NCI-H128 (cell line): ENCODE results near the gene IPO4.
A peak's percentile ranks its signal among the peaks of the same experiment; 100 is the strongest.
"Not testable (repeated sequence)": the region's sequence is repeated elsewhere in the genome, so short reads cannot be mapped to it uniquely, and the experiment has no call there.

ENCODE experiments used
- DNase-seq: peaks from one replicate; lab custom pipeline; 2025; ENCODE audit not compliant: unreplicated experiment; lab: John Stamatoyannopoulos, UW

The IPO4 gene, protein sequence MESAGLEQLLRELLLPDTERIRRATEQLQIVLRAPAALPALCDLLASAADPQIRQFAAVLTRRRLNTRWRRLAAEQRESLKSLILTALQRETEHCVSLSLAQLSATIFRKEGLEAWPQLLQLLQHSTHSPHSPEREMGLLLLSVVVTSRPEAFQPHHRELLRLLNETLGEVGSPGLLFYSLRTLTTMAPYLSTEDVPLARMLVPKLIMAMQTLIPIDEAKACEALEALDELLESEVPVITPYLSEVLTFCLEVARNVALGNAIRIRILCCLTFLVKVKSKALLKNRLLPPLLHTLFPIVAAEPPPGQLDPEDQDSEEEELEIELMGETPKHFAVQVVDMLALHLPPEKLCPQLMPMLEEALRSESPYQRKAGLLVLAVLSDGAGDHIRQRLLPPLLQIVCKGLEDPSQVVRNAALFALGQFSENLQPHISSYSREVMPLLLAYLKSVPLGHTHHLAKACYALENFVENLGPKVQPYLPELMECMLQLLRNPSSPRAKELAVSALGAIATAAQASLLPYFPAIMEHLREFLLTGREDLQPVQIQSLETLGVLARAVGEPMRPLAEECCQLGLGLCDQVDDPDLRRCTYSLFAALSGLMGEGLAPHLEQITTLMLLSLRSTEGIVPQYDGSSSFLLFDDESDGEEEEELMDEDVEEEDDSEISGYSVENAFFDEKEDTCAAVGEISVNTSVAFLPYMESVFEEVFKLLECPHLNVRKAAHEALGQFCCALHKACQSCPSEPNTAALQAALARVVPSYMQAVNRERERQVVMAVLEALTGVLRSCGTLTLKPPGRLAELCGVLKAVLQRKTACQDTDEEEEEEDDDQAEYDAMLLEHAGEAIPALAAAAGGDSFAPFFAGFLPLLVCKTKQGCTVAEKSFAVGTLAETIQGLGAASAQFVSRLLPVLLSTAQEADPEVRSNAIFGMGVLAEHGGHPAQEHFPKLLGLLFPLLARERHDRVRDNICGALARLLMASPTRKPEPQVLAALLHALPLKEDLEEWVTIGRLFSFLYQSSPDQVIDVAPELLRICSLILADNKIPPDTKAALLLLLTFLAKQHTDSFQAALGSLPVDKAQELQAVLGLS

DNA sequence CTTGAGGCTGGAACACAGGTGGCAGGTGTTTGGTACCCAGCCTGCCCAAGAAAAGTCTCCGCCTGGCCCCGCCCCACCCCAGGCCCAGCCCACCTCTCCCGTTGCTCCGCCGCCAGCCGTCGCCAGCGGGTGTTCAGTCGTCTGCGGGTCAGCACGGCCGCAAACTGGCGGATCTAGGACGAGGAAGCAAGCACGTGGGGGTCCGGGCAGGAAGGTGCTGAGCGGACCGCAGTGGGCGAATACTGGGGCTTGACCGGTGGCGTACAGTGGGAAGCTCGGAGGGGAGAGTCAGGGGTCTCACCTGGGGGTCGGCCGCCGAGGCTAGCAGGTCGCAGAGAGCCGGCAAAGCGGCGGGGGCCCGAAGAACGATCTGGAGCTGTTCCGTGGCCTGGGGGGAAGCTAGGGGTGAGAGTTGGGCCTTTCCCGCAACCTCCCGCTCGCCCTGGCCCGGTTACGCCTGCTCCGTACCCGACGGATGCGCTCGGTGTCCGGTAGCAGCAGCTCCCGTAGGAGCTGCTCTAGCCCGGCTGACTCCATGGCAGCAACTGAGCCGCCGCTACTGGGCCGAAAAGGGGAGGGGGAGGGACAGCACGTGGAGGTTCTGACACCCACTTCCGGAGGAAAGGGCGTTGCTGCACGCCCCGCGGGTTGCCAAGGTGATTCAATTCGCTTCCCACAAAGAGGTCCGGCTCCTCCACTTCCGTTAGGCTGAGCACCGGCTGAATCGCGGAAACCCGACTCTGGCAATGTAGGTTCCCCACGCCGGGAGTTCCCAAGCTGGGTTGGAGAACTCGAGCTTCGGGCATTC, at the start of gene IPO4:
Gene IPO4, minus strand, starts transcription at position 566 of the 808 bp plus-strand sequence. Its CDS starts 29 bp downstream, at position 537.
- DNase-seq = peak; percentile 92

DNA sequence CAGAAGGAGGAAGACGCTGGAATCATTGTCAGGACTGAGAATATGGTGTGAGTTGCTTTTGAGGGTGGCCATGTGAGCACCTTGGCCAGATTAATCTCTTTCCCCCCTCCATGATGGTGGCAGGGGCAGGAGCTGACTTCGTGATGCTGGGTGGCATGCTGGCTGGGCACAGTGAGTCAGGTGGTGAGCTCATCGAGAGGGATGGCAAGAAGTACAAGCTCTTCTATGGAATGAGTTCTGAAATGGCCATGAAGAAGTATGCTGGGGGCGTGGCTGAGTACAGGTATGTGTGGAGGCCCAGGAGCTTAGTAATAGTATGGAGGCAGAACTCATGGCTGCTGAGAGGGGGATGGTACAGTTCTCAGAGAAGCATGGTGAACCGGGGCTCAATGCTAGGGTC, 49.5 kb upstream of the IPO4 start:
- DNase-seq = no peak

DNA sequence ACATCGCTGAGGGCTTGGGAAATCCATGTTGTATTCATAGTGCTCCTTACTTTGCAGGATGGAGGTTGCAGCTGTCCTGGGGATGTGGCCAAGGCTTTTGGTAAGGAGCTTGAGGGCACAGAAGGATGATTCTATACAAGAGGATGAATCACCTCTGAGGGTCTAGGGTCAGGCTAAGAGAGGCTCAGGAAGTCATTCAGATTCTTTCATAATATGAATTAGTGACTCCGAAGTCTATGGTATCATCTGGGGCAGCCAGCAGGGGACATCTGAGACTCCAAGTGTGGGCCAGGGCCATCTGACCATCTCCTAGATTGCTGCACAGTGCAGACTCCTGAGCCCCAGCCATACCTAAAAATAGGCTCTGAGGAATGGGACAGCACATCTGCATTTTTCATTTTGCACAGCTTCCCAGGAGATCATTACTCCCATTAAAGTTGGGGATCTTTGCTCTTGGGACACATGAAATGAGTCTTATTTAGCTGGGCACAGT, 48.9 kb upstream of the IPO4 start:
- DNase-seq = no peak

DNA sequence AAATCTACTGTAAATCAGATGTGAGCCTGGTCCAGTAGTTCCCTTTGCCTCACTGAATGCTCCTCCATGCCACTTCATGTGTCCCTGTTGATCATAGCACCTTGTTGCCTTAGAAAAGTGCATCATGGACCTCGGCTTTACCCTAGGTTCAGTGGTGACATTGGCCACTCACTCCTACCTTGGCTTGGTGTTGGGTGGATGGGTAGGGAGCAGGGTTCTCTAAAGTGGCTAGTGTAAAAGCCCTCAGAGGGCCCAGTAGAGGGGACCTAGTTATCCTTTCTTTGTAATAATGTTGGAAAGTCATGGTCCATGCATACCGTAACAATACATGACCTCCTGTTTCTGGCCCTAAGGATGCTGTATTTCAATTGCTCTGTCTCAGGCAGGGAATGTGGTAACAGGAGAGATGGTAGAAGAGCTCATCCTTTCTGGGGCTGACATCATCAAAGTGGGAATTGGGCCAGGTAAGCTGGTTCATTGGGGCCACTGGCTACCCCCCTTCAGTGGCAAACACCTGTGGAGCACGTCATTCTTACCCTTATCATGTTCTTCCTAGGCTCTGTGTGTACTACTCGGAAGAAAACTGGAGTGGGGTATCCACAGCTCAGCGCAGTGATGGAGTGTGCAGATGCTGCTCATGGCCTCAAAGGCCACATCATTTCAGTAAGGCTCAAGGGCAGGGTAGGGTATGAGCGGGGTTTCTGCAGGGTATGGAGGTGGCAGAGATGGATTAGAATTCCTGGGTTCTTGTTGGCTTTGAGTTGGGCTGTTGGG, 48.3 kb upstream of the IPO4 start:
- no peak for DNase-seq

DNA sequence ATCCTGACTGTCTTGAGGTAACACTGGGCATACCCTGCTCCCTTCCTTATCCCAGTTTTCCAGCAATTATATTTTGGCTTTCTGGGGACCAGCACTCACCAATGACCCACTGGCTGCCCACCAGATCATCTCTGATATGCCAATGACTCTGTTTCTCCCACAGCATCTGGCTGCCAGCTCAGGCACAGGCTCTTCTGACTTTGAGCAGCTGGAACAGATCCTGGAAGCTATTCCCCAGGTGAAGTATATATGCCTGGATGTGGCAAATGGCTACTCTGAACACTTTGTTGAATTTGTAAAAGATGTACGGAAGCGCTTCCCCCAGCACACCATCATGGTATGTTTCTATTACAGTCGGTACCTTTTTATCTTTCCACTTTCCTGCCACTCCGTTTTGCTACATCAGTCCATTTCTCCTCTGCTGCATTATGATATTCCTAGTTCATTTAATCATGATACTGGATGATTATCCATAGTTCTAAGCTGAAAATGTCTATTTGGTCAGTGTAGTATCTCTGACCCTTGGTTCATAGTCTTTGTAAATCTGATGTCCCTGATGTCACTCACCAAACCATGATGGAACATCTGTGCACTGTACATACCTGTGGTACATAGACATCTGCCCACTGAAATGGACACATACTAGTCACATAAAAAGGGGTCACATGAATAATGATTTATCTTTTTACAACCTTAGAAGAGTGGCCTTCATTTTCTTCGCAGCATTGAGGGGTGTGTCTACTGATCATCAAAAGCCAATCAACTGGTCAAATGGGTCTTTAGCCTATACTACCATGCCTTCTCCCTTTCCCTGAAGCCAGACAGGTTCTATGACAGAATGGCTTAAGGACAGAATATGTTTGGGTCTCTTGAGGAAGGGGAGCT, 47.4 kb upstream of the IPO4 start:
- no peak for DNase-seq

DNA sequence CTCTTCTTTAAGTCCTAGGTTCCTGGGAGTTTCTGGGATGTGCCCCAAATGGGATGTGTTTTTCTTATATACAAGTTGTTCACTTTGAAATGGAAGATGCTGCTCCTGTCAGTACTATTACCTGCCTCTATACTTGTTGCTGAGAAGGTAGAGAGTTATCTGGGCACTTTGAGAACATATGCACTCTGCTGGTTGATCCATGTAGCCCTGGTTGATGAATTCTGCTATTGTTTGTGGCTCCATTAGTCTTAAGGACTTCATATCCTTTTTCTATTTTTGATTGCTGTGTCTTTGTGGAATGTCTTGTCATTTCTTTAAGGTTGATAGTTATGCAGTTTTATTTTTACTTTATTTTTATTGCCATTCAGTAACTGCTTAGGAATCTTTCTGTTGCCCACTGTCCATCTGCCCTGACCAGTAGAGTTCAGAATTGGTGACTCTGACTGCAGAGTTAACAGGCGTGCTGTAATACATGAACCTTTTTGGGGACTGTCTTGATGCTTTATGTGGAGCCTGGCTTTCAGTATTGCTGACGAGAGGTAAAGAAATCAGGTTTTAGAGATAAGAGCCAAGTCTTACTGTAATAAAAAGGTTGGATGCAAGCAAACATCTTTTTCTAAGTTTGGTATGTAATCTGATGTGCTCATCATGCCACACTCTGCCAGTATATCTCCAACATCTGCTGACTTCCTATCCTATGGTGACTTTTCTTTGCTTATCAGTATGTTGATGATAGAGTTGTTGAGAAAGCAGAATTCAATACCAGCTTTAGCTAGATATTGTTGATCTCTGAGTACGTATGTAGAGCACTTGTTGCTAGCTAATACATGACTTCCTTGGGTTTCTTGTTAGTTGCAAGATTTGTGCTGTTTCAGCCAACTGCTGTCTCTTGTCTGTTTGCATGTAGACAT, 45.7 kb upstream of the IPO4 start:
- DNase-seq = no peak

DNA sequence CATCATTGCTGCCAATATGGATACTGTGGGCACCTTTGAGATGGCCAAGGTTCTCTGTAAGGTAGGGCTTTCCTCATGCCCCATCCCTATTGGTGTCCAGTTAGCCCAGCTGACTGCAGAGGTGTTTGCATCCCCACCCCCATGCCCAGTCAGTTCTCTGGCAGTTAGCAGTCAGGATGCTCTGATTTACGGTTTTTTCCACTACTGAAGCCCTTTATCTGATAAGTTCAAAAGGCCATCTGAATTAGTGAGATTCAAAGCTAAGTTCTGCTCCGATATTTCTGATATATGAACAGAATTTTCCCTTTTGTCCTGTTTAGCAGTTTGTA, 44.9 kb upstream of the IPO4 start:
- DNase-seq = no peak

DNA sequence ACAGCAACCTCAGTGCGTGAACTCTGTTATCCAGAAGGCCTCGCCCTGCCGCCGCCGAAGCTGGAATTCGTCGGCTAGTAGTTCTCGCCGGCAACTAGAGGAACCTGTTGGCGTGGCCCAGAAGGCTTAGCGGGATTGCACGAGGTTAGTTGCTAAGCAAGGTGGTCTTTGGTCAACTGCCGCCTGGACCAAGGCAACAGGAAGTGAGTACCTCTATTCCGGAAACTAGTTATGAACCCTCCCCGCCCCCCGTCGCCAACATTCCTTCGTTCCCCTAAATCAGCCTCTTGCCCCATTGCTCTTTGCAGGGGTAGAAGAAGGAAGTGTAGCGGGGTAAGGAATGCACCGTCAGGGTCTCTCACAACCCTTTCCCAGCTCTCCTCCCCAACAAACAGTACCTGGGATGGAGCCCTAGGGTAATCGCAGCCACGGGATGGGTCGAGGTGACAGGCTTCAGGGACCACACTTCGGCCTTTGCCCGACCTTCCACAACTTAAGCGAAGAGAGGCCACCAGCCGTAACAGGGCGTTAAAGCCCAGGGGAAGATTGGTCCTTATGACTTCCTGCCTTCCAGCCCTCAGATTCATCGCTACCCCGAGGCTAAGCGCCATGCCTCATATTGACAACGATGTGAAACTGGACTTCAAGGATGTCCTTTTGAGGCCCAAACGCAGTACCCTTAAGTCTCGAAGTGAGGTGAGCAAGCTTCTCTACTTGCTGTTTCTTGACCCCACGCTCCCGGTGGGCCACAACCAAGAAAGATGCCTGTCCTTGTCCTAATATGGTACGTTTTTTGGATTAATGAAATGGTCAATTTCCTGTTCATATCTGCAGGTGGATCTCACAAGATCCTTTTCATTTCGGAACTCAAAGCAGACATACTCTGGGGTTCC, 44.3 kb upstream of the IPO4 start, which contains the start of gene GMPR2:
Gene GMPR2, plus strand, starts transcription at position 285 of the 893 bp plus-strand sequence. Its CDS starts 325 bp downstream, at position 610.
- DNase-seq = no peak

DNA sequence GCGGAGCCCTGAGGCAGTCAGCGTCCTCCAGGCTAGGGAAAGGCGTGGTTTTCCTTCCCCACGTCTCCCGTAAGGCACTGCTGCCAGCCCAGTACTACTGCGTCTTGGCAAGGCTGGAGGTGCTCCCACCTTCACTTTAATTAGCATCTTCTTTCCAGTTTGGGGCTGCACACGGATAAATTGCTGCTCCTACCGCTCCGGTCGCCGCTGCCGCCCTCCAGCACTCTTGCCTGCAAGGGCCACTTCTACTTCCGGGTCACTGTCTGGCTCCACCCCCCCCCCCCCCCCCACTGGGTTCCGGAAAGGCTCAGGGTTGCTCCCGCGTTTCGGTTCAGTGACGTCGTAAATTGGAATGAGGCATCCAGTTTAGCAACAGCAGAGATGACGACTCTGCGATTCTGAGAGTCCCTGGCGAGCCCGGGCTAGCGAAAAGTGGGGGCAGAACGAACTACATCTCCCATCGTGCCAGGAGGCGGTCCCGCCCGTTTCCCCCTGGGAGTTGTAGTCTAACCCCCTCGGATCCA, 43.6 kb upstream of the IPO4 start, which contains the start of gene NEDD8:
Gene NEDD8, minus strand, starts transcription at position 247 of the 524 bp plus-strand sequence. Its CDS starts 100 bp downstream, at position 147.
- peak; percentile 83 for DNase-seq

DNA sequence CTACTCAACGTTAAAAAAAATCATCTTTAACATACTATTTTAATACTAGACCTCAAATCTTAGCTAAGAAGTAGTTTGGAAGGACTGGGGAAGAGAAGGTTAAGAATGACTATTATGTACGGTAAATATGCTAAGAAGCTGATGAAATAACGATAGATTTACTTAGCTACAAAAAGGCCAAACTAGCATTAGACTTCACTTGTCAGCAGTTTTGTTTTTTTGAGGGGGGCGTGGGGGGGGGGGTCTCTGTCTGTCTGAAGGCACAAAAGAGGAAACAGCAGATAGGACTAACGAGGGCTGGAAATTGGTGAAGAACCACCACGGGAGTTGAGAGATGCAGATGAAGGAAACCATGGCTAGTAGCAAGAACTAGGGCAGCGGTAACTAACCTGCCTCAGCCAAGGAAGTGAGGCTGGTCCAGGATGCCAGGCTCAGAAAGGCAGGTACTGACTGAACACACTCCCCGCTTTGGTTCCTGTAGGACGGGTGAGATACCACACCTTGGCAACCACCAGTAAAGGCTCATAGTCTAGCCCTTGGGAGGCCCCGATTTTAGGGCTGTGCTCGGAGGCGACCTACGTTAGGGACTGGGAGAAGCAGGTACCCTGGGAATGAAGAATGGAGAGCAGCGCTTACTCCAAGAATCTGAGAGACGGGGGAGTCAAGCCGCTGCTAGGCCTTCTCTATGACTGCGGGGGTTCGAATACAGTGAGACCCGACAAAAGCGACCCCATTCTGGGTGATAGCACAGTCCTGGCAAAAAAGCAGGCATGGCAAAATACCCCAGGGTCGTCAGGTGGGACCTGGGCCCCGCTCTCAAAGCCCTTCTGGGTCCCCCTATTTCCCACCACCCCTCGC, 42.9 kb upstream of the IPO4 start:
- DNase-seq = no peak

DNA sequence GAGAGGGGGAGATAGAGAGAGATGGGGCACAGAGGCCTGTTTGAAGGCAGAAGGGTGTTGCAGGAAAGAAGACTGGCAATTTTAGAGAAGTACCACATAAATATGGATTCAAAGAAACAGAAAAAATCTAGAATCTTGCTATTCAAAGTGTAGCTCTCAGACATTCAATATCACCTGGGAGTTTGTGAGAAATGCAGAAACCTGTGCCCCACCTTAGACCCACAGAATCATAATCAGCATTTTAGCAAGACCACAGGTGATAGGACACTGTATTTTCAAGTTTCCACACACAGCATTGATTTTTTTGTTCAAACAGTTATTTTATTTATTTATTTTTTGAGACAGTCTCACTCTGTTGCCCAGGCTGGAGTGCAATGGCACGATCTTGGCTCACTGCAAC, 40.3 kb upstream of the IPO4 start:
- no peak for DNase-seq

DNA sequence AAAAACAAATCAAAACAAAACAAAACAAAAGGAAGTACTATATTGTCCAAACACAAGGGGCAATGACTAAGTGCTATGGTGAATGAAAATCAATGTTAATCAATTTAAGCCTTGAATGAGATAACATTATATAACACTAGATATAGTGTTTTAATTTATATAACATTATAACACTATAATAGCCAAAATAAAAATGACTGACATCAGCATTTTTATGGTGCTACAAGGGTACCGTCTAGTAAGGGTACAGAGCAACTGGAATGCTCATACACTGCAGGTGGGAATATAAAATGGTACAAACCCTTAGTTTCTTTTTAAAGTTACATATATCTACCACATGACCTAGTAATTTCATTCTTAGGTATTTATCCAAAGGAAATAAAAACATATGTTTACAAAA, 37.9 kb upstream of the IPO4 start:
- DNase-seq = no peak

DNA sequence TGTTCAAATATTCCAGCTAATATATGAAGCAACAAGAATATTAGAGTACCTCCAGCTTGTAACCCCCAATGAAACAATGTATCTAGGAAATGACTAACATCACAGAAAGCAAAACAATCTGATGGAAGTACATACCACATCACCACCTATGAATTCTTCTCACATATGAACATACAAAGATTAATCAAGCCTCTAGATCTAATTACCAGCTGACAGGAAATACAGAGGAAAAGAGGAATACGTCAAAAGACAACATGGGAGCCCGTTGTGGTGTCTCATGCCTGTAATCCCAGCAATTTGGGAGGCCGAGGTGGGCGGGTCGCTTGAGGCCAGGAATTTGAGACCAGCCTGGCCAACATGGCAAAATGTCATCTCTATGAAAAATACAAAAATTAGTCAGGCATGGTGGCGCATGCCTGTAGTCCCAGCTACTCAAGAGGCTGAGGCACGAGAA, 36.0 kb upstream of the IPO4 start:
- DNase-seq = no peak

DNA sequence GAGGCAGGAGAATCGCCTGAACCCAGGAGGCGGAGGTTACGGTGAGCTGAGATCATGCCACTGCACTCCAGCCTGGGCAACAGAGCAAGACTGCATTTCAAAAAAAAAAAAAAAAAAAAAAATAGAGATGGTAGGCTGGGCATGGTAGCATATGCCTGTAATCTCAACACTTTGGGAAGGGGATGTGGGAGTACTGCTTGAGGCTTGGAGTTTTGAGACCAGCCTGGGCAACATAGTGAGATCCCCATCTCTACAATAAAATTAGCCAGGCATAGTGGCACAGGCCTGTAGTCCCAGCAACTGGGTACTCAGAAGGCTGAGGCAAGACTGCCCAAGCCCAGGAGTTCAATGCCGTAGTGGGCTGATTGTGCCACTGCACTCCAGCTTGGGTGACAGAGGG, 34.4 kb upstream of the IPO4 start:
- not testable (repeated sequence) for DNase-seq

DNA sequence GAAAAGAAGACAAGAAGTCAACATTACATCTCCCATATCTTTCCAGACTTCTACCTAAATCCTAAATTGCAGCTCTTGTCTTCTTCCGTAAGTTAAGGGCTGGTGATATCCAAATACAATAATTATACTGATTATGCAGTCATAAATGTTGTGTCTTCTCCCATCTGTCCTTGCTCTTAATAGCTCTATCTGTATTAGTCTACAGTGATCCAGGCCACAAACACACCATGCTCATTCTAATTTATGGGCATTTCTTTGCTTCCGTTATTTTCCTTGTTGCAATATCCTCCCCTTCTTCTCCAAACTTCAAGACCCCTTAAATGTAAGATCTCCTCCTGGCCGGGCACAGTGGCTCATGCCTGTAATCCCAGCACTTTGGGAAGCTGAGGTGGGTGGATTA, 30.9 kb upstream of the IPO4 start:
- DNase-seq = no peak
